ENCODE measurements around the gene TCF4.
A peak's percentile ranks its signal among the peaks of the same experiment; 100 is the strongest.

TCF4 gene

GRCh38 chr18:55407191-55407590 lies 180.8 kb downstream of the TCF4 start:
- no peak for DNase-seq (ENCODE audit: low read depth in 3 of 3)

DNA sequence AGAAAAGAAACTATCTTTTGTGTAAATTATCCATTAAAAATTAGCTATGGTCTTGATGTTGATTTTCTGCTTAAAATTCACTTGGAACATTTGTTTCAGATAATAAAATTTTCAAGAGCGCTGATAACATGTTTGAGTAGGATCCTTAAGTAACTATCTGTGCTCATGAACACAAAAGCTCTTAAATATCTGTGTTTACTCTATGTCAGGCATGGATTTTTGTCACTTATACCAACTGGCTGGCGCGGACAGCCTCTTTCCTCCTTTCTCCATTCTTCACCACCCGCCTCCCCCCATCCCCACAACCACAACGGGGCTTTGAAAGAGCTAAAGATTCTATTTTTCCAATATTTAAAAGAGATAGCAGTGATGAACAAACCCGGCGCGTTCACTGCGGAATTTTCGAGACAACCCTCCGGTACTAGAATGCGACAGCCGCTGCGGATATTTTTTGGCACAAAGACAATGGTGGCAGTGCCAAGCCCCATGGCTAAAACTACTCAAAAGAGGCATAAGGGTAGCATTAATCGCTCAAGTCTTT lies 181.5 kb downstream of the TCF4 start:
- no peak for DNase-seq (ENCODE audit: low read depth in 3 of 3)

GRCh38 chr18:55405893-55406406 lies 182.0 kb downstream of the TCF4 start:
- peak in 1 of 3 experiments; percentile 7 for DNase-seq (ENCODE audit: low read depth in 3 of 3)

- no peak for DNase-seq (ENCODE audit: low read depth in 3 of 3)
Observed at GRCh38 chr18:55405475-55405874, 182.5 kb downstream of the TCF4 start.

DNA sequence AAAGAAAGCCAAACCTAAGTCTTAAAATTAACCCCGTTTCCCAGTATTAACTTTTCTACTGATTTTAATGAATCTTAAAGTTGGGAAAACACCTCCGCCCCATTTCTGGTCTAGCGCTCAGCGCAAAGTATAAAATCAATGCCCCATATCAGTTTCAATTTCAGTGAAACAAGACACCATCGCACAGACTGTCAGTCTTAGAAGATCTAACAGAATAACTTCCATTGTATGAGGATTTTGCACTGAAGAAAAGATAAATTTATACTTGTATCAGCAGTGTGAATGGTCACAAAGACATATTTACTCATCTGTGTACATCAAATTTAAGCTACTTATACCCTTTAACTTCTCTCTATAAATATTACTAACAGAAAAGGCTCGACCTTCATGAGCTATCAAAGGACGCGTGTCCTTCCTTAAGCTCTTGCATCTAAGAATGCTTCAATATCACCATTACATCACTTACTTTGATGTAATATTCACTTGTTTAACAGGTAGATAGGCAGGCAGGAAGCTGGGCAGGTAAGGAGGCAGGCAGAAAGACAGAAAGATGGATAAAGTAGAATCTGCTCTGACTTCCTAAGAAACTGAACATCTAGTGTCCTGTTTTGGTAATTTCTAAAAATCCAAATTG lies 183.0 kb downstream of the TCF4 start:
- DNase-seq (ENCODE audit: low read depth in 3 of 3): no peak

- no peak for DNase-seq (ENCODE audit: low read depth in 3 of 3)
Observed at GRCh38 chr18:55404136-55404830, 183.7 kb downstream of the TCF4 start.

- no peak for DNase-seq (ENCODE audit: low read depth in 3 of 3)
Observed at GRCh38 chr18:55403421-55403949, 184.5 kb downstream of the TCF4 start.

DNA sequence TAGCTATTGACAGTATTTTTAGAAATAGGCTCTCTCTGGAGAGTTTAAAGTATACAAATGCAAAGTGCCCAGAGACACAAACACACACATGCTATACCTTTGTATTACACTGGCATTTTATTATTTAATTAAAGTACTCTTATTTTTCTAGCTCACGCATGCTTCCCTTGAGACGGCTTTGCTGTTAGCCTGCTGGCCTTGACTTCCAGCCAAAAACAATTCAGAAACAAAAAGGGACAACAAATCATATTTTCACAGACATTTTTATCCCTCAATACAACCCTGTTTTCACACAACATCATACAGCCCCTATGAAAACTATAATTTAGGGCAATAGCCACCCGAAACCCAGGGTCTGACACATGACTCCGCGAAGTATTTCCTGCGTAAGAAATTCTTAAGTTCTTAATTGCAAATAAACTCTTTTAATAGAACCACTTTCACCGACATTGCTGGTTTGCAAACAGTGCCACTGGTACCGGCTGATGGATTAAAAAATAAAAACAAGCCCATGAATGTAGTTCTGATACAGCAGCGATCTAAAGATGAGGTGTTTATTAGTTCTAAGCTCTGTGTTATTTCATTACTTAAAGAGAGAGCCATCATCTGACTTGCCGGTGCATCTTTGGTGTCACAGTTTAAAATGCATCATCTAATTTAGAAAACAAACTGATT lies 185.1 kb downstream of the TCF4 start:
- no peak for DNase-seq (ENCODE audit: low read depth in 3 of 3)

DNA sequence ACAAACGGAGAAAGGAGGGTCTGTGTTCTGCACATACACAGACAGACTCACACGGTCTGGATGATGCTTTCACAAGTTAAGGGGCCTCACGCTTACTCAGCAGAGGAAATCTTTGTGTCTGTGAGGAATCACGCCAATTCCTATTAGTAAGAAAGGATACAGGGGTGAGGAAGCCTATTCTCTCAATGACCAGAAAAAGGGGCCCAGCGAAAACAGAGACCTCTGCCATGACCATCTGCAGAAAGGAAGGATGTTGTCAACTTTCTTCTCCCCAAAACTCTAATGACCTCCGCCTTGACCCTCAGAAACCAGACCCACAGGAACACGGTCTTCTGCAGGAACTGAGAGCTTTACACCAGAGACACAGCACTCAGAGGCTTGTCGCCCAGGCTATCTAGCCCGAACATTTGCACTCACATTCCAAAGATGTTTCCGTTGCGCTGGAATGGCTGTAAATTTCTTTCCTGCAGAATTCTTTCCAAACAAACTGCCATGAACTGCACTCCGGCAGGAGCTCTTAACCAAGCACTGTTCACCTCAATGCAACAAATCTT lies 186.3 kb downstream of the TCF4 start:
- no peak for DNase-seq (ENCODE audit: low read depth in 3 of 3)

DNA sequence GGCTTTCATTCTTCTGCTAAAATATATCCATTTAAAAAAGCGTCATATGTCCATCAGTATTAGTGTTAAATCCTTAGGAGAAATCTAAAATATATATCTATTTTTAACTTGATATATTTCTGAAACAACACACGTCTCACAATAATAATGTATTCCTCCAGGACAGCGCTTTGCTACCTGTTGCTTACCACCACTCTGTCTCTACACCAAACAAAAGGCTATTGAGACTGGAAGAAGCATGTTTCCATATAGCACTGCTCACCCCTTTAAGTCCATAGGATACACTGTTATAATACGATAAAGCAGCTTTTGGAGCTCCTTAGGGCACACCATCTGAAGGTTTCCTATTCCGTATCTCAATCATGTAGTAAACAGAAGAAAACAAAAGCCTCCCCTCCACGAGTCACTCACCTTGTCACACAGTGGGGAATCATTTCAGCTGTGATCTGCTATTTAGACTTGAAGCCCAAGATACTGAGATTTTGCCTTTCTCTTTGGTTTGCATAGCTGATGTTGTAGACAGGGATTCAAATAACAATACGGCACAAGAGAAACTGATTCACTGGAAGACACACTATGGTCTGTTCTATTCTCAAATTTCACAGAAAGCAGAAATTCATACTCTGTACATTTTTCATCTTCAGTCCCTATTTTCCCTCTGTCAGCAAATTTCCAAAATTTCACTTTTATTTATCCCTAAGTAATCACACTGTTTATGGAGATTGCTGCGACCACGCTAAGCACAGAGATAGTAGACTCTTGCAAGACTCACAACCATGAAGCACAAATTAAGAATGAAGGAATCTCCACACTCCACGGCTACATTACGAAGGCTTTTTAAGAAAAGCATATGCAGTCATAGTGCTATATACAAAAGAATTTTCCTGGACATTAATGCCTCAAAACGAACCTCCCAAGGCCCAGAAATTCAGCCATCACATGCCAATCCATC lies 187.1 kb downstream of the TCF4 start:
- DNase-seq (ENCODE audit: low read depth in 3 of 3): no peak

GRCh38 chr18:55400081-55400480 lies 187.9 kb downstream of the TCF4 start:
- DNase-seq (ENCODE audit: low read depth in 3 of 3): no peak

DNA sequence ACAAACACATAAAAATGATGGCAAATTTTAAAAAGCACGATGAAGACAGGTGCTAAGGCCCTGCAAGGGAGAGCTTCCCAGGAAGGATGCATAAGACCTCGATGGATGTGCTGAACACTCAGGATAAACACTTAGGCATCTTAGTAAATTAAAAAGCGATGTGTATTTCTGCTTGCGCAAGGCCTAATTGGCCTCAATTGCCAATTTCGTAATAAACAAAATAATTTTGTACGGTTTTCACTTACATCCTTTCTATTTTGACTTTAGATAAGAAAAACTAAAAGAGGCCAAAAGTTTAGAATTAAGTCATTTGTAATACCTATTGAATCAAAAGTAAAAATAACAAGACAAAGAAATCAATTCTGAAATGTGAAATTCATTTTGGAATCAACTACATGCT lies 189.1 kb downstream of the TCF4 start:
- no peak for DNase-seq (ENCODE audit: low read depth in 3 of 3)

DNA sequence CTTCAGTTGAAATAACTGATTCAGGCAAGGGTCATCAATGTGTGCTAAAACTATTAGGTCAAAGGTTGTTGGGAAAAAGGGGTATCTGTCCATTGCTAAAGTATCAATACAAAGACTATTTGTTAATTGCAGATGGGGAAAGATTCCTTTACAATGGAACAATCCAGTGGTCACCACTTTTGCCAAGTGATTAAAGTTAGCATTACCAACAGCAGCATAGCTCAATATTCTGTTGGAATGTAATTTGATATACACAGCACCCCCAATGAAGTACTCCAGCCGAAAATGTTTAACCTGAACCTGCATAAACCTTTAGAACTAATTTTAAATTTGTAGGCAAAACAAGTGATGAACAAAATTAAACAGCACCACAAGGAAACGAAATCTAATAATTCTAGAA lies 191.0 kb downstream of the TCF4 start:
- DNase-seq (ENCODE audit: low read depth in 3 of 3): no peak

DNA sequence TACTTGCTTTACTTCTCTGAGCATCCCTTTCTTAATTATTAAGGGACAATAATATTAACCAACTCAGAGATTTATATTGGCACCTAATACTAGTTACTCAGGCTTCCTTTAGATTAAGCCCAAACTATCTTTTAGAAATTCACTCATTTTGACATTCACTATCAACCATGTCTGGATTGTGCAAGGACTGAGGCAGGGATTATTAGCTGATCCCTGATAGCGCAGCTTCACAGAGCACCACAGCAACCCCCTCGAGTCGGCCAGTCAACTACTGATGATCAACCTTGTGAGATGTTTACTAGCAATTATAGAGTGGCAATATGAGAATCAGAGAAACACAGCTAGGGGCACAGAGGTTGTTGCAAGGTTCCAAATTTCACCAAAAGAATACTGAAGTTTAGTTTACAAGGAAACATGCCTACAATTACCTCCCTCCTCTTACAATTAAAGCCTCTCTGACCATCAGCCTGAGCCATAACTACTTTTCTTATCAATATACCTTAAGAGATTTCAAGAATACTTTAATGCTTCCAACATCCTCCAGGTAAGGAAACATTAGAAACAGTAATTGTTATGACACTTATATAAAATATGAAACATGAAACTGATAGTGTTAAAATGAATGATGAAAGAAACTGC lies 191.6 kb downstream of the TCF4 start:
- DNase-seq (ENCODE audit: low read depth in 3 of 3): no peak

DNA sequence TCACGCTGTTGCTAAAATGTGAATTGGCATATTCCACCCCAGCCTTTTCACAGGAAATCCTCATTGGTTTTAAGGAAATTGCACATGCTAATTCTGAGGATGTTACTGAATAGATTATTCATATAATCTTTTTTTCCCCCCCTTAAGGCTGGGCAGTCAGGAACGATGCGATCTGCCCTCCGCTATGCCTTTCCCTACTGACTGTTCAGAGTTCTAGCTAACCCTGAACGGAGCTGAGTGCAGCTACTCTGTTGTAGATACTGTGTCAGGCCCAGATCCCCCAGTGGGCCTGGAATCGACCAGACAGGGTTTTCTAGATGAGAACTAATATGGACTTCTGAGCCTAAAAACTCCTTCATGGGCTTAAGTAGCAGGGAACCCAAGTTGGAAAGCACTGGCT lies 192.2 kb downstream of the TCF4 start:
- DNase-seq (ENCODE audit: low read depth in 3 of 3): no peak

DNA sequence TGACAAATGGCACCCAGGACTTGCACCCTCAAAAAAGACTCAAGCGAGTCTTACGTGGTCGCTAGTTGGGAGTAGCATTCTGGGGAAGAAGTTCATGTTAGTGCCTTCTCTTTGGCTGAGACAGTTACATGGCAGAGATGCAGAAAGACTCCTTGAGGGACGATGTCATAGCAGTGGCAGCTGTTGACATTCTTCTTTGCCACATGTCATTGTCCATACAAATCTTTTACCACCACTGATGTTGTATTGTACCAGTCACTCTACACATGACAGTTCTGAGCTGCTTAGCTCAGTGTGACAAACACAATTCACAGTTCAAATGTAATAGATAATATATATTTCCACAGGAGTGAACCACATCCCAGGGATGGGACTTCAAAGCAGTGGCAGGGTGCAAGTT lies 197.1 kb downstream of the TCF4 start:
- no peak for DNase-seq (ENCODE audit: low read depth in 3 of 3)

GRCh38 chr18:55387139-55387984 lies 200.6 kb downstream of the TCF4 start:
- DNase-seq (ENCODE audit: low read depth in 3 of 3): no peak

- DNase-seq (ENCODE audit: low read depth in 3 of 3): no peak
Observed at GRCh38 chr18:55386545-55386944, 201.4 kb downstream of the TCF4 start.

- DNase-seq (ENCODE audit: low read depth in 3 of 3): no peak
Observed at GRCh38 chr18:55385770-55386169, 202.2 kb downstream of the TCF4 start.
